Left ventricle myocardium superior (tissue), 1 donor: Measurements from ENCODE around the gene ZAR1. TPM values are rescaled to one million over a fixed set of nuclear protein-coding genes. Genes with fewer than 3 reads are reported as not detected.

Source experiments
- ATAC-seq: fragments of 200-7000 bp; cut with Tn5 transposase; one replicate; pipeline ENCODE4 v1.9.1; 2020; ENCODE audit warnings: mild to moderate bottlenecking, moderate library complexity
- DNase-seq: peaks from one replicate; pipeline ENCODE4 v3.0.0-alpha.2; 2020
- intact Hi-C: fragments of 100-400 bp; cut with micrococcal nuclease; formaldehyde crosslinking; loops from one replicate; pipeline ENCODE4 v1.11.0; 2022
- total RNA-seq: library from RNA; stranded (reverse); fragmentation: NEBNext Ultra II Directional; extraction: Animal tissue kit (Norgen Biotek cat#: 25700); gene quantifications from one replicate; pipeline ENCODE4 v1.2.1, GENCODE V29; 2021
- donor health status: DM: no; HTN: yes; CAD: no; lungs with severe emphysema.

Gene ZAR1
- total RNA-seq, 1 donor from 2014 or later: not detected

- intact Hi-C loops: no loop called here
- DNase-seq (no peak), ATAC-seq (no peak)
These were observed 5.4 kb upstream of the ZAR1 start for GRCh38 chr4:48484494-48485168.

DNA sequence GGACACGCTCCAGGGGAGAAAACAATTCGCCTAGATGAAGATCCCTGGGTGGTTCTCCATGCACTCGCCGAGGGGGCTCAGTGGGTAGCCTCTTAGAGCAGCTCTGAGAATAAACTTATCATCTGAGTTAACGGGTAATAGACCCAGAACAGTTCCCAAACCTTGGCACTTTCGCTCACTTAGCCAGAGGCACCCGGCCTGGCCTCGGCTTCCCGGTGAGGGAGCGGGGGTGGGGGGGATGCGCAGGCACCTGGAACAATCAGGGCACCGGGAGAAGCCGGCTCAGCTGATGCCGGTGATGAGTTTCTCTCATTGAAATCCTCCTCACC lies 405 bp upstream of the ZAR1 start:
- ATAC-seq (no peak), DNase-seq (no peak)
- intact Hi-C loops: no loop called here

GRCh38 chr4:48490680-48491513 lies 845 bp downstream of the ZAR1 start:
- no peak for ATAC-seq
- DNase-seq: no peak
- intact Hi-C loops: no loop called here

DNA sequence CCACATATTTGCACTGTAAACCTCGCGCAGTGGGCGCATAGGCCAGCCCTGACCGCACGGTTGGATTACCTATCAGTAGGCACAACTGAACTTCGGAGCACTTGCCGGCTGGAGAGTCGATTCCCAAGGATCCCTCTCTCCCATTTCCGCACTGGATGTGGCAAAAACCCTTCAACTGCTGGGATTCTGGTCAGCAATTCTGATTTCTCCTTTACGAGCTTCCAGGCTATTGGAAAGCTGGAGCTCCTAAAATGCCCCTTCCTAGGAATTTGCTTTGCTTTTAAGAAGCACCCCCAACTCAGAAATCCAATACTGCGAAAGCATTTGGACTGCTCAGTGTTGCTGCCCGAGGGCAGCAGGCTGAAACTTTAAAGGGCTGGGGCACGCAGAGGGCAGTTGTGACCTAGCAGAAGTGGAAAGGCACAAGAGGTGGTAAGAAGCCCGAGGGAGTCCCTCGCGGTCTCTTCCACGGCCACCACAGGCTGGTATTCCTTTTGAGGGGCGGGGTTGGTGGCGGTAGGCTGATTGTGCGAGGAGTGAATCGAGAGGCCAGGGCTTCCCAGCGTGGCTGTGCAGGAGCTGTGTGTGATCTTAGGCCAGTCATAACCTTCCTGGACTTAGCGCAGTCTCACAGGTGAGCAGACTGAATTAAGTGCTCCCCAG lies 1.6 kb downstream of the ZAR1 start:
- no peak for DNase-seq
- no peak for ATAC-seq
- intact Hi-C loops: no loop called here

- intact Hi-C loops: no loop called here
- ATAC-seq: no peak
- DNase-seq: no peak
These were observed 3.5 kb downstream of the ZAR1 start for GRCh38 chr4:48493452-48494100.

DNA sequence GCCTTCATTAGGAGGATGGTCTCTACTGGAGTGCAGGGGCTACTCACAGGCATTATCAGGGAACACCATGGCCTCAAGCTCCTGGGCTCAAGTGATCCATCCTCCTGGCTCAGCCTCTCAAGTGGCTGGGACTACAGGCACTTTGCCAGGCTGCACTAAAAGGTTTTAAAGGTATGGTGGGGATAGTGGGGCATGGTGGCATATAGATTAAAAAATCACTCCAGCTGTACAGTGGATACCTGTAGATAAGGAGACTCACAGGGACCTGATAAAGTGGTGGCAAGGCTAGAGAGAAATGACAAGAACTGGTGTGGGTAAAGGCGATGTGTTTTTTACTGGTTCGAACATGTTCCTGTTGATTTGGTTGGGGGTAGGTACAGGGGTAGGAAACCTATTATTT lies 5.9 kb downstream of the ZAR1 start:
- ATAC-seq (no peak), DNase-seq (no peak)
- intact Hi-C loops: no loop called here

- intact Hi-C loops: no loop called here
- ATAC-seq (no peak), DNase-seq (no peak)
These were observed 8.8 kb downstream of the ZAR1 start for GRCh38 chr4:48498895-48499294.

DNA sequence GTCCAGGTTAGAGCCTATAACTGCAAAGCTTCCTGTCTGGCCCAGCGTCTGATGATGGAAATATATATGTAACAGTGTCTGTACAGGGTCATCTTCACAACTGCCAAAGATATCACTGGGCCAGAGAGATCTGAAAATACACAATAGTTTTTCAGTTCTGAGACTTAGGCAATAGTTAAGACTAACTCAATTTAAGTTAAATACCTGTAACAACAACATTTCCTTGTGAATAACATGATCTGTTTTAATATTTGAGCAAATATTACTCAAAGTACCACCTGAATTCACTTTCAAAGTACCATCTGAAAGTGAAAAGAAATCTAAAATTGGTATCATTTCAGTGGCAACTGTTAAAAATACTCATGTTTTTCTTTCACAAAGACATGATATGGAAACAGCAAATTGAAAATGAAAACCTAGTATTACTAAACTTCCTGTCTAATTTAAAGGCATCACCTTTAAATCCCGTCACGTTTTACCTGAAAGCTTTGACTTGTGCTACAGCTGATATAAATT lies 9.6 kb downstream of the ZAR1 start:
- intact Hi-C loops: no loop called here
- DNase-seq: no peak

DNA sequence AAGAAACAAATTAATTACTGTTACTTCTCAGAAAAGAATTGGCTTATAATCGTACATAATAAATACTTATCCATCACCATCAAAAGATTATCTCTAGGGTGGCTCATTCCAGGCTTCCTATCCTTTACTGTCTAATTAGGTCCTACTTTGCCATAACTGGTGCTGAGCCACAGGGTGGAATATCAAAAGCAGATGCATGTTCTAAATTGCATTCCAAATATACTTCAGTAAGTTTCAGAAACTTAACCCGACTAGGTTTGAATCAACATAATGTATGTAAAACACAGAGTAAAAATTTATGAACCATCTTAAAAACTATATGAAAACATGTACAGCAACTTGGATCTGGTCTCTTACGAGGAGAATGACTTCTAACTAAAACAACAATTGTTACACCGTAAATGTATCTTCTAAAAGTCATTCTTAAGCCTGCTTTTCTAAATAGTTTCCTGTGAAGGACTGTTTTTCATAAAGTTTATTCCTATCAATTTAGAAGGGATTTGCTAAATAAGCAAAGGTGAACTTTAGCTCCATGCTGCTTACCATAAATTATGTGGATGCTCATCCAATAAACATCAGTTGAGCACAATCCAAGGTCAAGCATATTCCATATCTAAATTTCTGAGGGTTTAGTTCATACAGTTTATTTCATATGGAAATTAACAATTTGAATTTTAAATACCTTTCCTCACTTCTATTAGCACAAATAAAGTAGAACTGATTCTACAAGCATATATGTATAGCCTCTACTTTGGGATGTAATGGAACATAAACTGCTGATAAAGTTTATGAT lies 13.4 kb downstream of the ZAR1 start:
- intact Hi-C loops: no loop called here
- DNase-seq: no peak
- no peak for ATAC-seq

More for the DNA sequence above, 9.6 kb downstream of the ZAR1 start:
- ATAC-seq: no peak

GRCh38 chr4:48504026-48504330 lies 13.9 kb downstream of the ZAR1 start:
- ATAC-seq (no peak), DNase-seq (no peak)
- intact Hi-C loops: no loop called here

DNA sequence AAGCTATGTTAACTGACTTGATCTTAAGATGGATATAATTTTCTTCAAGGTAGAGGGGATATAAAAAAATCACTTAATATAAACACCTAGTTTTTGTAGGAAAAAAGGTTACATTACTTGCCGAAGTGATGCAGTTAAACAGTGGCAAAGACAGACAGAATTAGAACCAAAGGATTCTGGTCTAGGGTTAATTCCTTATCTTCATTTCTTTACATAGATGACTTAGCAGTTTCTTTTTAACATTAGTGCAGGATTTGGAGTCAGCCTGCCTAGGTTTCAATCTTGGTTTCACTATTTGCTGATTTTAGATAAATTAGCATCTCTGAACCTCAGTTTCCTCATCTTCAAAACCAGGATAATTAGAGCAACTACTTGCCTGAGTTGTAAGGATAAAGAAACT lies 14.3 kb downstream of the ZAR1 start:
- intact Hi-C loops: no loop called here
- DNase-seq (no peak), ATAC-seq (no peak)

GRCh38 chr4:48506716-48507115 lies 16.7 kb downstream of the ZAR1 start:
- ATAC-seq (no peak), DNase-seq (no peak)
- intact Hi-C loops: no loop called here

DNA sequence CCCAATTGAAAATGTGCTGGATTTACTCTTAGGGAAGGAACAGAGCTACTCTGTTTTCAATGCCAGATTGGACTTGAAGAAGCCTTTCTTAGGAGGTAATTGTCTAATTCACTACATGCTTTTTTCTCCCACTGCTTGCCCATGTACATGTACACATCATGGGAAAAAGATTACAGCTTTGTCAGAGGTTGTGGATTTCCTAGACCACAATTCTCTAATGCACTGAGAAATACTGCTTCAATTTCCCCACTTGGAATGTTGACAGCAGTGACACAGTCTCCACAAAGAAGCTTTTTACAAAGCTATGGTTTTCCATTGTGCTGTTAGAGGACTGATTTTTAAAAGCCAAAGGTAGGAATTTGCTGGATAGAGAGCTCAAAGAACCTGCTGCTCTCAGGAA lies 19.5 kb downstream of the ZAR1 start:
- intact Hi-C loops: no loop called here
- no peak for DNase-seq
- no peak for ATAC-seq

DNA sequence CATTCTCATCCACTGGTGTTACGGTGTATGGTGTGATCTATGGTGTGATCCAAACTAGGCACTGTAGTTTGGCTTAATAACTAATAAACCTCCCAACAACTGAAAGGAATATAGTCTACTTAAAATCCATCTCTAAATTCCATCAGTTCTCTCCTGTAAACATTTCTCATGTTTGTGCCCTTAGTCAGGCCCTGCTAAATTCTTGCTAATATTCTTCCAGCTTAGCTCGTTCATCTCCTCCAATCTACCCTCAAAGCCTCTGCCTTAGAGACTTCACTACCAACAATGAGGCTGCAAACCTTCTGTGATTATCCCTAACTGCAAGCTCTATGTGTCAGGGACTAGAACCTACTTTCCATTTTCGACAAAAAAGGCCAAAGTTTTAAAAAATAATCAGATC lies 28.1 kb downstream of the ZAR1 start:
- no peak for ATAC-seq
- intact Hi-C loops: no loop called here

DNA sequence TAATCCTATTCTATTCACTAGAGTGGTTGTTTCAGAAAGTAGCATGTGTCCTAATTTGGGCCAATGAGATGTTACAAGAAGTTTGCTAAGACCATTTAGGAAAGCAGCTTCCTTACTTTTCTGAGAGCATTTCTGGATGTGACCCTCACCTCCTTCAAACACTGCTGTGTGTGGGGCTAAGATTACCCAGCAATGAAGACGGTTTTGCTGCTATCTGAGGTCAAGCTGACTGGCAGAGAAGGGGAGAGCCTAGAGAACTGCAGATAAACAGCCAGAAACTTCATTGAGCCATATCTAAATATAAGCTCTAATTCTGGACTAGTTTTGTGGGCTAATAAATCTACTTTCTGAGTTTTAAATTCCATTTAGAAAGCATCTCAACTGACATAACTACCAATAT lies 36.4 kb downstream of the ZAR1 start:
- no peak for DNase-seq
- no peak for ATAC-seq
- intact Hi-C loops: no loop called here

More for the DNA sequence above, 28.1 kb downstream of the ZAR1 start:
- DNase-seq: no peak

- intact Hi-C loops: no loop called here
- DNase-seq: no peak
- ATAC-seq: no peak
These were observed 48.3 kb downstream of the ZAR1 start for GRCh38 chr4:48538358-48538757.

GRCh38 chr4:48539597-48539996 lies 49.5 kb downstream of the ZAR1 start:
- DNase-seq (no peak), ATAC-seq (no peak)
- intact Hi-C loops: no loop called here

DNA sequence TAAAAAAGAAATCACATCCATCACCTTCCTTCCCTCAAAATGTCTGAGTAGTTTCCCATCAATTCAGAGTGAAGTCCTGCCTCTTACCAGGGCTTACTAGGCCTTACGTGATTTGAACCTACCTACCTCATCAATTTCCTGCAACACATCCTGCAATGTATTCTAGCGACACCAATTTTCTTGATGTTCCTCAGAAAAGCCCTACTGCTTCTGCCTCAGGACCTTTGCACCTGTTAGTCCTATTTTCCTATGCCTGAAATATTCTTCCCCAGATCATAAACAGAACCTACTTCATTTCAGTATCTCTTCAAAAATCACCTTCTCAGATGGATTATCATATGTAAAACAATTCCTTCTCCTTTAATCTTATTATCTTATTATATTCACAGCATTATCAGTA lies 52.8 kb downstream of the ZAR1 start:
- no peak for DNase-seq
- no peak for ATAC-seq
- intact Hi-C loops: no loop called here

- DNase-seq (no peak), ATAC-seq (no peak)
- intact Hi-C loops: no loop called here
These were observed 53.7 kb downstream of the ZAR1 start for GRCh38 chr4:48543796-48544195.
